HEK293 (cell line): ENCODE data around the gene PITPNC1.

Experiments
- BCL11B ChIP-seq: fragments of 450-650 bp; formaldehyde crosslinking; IDR thresholded peaks from 2 replicates; pipeline ENCODE4 v1.5.1; 2016; ENCODE audit warnings: low read depth, missing biosample characterization, missing genetic modification characterization
- MEIS1 ChIP-seq: sonication (generic); formaldehyde crosslinking; IDR thresholded peaks from 2 replicates; pipeline ENCODE4 v1.8.1; 2022; ENCODE audit warnings: missing genetic modification reagents, mild to moderate bottlenecking, borderline replicate concordance
- OSR2 ChIP-seq: fragments of 450-650 bp; formaldehyde crosslinking; IDR thresholded peaks from 2 replicates; pipeline ENCODE4 v1.5.1; 2016; ENCODE audit warnings: missing biosample characterization, missing genetic modification characterization
- PBX3 ChIP-seq: sonication (generic); formaldehyde crosslinking; IDR thresholded peaks from 2 replicates; pipeline ENCODE4 v1.8.1; 2022; ENCODE audit warnings: mild to moderate bottlenecking, moderate library complexity, missing genetic modification reagents
- REST ChIP-seq: fragments of 450-650 bp; formaldehyde crosslinking; IDR thresholded peaks from 2 replicates; pipeline ENCODE4 v1.5.1; 2016; ENCODE audit warnings: missing biosample characterization, missing genetic modification characterization
- SALL2 ChIP-seq: fragments of 450-650 bp; formaldehyde crosslinking; IDR thresholded peaks from 2 replicates; pipeline ENCODE4 v1.5.0; 2017; ENCODE audit warnings: missing biosample characterization, mild to moderate bottlenecking, missing genetic modification characterization, borderline replicate concordance
- ZBTB1 ChIP-seq: fragments of 450-650 bp; formaldehyde crosslinking; IDR thresholded peaks from 2 replicates; pipeline ENCODE4 v1.5.1; 2016; ENCODE audit warnings: missing biosample characterization, missing genetic modification characterization
- ZNF114 ChIP-seq: fragments of 450-650 bp; formaldehyde crosslinking; IDR thresholded peaks from 2 replicates; pipeline ENCODE4 v1.5.0; 2017; ENCODE audit warnings: missing biosample characterization, missing genetic modification characterization
- ZNF140 ChIP-seq: fragments of 450-650 bp; formaldehyde crosslinking; IDR thresholded peaks from 2 replicates; pipeline ENCODE4 v1.5.1; 2016; ENCODE audit warnings: missing biosample characterization, missing genetic modification characterization
- ZNF292 ChIP-seq: fragments of 450-650 bp; formaldehyde crosslinking; IDR thresholded peaks from 2 replicates; pipeline ENCODE4 v1.5.1; 2016; ENCODE audit warnings: low read depth, missing biosample characterization, missing genetic modification characterization, borderline replicate concordance
- ZNF335 ChIP-seq: fragments of 450-650 bp; formaldehyde crosslinking; conservative IDR thresholded peaks from 2 replicates; pipeline ENCODE4 v1.5.1; 2016; ENCODE audit warnings: missing biosample characterization, missing genetic modification characterization
- ZNF416 ChIP-seq: fragments of 450-650 bp; formaldehyde crosslinking; IDR thresholded peaks from 2 replicates; pipeline ENCODE4 v1.5.1; 2016; ENCODE audit warnings: missing biosample characterization, missing genetic modification characterization
- ZNF510 ChIP-seq: fragments of 450-650 bp; formaldehyde crosslinking; IDR thresholded peaks from 2 replicates; pipeline ENCODE4 v1.5.1; 2018; ENCODE audit warnings: mild to moderate bottlenecking, missing genetic modification characterization, missing biosample characterization; ENCODE audit not compliant: insufficient replicate concordance
- ZNF518A ChIP-seq: fragments of 450-650 bp; formaldehyde crosslinking; conservative IDR thresholded peaks from 2 replicates; pipeline ENCODE4 v1.5.1; 2016; ENCODE audit warnings: low read depth, missing biosample characterization, missing genetic modification characterization
- ZNF660 ChIP-seq: fragments of 450-650 bp; IDR thresholded peaks from 2 replicates; pipeline ENCODE4 v1.5.1; 2018; ENCODE audit warnings: missing biosample characterization, mild to moderate bottlenecking, missing genetic modification characterization
- ZNF701 ChIP-seq: fragments of 450-650 bp; formaldehyde crosslinking; IDR thresholded peaks from 2 replicates; pipeline ENCODE4 v1.5.1; 2016; ENCODE audit warnings: missing biosample characterization, missing genetic modification characterization
- ZNF704 ChIP-seq: fragments of 450-650 bp; formaldehyde crosslinking; IDR thresholded peaks from 2 replicates; pipeline ENCODE4 v1.5.1; 2016; ENCODE audit warnings: missing biosample characterization, missing genetic modification characterization
- ZSCAN4 ChIP-seq: fragments of 450-650 bp; formaldehyde crosslinking; IDR thresholded peaks from 2 replicates; pipeline ENCODE4 v1.5.1; 2017; ENCODE audit warnings: missing biosample characterization, missing genetic modification characterization
- TF ChIP-seq, protein P1 (sequence below): fragments of 450-650 bp; formaldehyde crosslinking; conservative IDR thresholded peaks from 2 replicates; pipeline ENCODE4 v1.5.1; 2016; ENCODE audit warnings: low read depth, missing biosample characterization, missing genetic modification characterization

The PITPNC1 gene

DNA sequence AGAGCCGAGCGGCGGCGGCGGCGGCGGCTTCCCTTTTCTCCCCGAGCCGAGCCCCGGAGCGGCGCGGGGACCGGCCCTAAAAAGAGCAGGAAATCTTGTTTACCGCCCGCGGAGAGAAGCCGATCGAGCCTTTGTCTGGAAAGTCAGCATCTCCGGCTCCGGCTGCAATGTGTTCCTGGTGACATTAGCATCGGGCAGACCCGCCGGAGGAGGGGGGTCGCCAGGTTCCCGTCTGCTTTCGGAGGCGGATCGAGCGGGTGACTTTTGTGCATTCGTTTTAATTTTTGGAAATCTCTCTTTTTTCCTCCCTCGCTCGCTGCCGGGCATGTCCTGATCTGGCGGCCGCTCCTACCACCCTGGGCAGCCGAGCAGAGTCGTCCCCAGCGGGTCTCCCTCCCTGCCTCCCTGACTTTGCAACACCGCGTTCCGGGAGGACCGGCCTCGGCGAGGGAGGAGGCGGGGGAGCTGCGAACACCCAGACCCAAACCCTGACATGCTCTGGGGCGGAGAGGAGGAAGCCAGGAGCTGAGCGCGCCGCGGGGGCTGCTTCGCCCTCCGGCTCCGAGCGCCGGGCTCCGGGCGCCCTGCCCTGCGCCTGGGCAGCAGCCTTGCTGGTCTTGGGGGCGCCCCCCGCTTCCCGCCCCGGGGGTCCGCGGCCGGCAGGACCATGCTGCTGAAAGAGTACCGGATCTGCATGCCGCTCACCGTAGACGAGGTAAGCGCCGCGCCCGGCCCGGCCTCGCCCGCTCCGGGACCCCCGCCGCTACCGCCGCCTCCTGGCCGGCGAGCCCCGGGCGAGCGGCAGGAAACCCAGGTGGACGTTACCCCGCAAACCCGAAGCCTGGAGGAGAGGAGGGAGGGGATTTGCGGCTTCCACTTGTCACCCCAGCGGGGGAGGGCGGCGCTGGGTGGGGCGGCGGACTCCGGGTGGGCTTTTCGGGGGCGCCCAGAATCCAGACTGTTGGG, 690 bp downstream of the PITPNC1 start (continued):
- 0 out of 2 replicates have a peak, but pooled peaks have one; percentile 11 for TF ChIP-seq REST (tag by site-specific recombination)
- TF ChIP-seq ZNF510: no peak
- TF ChIP-seq ZNF114: no peak
- TF ChIP-seq ZNF660 (tag by site-specific recombination): peak; percentile 6; the same call in 1 of the 2 replicates
- no peak for TF ChIP-seq ZNF416 (tag by site-specific recombination)
- TF ChIP-seq MEIS1 (CRISPR knock-in tag): 0 out of 2 replicates have a peak, but pooled peaks have one; percentile 29
- TF ChIP-seq BCL11B (tag by site-specific recombination): no peak
- no peak for TF ChIP-seq ZNF704 (tag by site-specific recombination)
- no peak for TF ChIP-seq ZSCAN4 (tag by site-specific recombination)
- no peak for TF ChIP-seq ZNF701 (tag by site-specific recombination)
- no peak for TF ChIP-seq SALL2 (tag by site-specific recombination)
- no peak for TF ChIP-seq ZNF292 (tag by site-specific recombination)
- no peak for TF ChIP-seq OSR2 (tag by site-specific recombination)
- TF ChIP-seq ZBTB1: no peak
- peak; percentile 91 for TF ChIP-seq ZNF335 (tag by site-specific recombination)
- TF ChIP-seq ZNF518A: no peak
- no peak for TF ChIP-seq ZNF140 (tag by site-specific recombination)
- TF ChIP-seq PBX3 (CRISPR knock-in tag): no peak
- TF ChIP-seq, protein P1, sequence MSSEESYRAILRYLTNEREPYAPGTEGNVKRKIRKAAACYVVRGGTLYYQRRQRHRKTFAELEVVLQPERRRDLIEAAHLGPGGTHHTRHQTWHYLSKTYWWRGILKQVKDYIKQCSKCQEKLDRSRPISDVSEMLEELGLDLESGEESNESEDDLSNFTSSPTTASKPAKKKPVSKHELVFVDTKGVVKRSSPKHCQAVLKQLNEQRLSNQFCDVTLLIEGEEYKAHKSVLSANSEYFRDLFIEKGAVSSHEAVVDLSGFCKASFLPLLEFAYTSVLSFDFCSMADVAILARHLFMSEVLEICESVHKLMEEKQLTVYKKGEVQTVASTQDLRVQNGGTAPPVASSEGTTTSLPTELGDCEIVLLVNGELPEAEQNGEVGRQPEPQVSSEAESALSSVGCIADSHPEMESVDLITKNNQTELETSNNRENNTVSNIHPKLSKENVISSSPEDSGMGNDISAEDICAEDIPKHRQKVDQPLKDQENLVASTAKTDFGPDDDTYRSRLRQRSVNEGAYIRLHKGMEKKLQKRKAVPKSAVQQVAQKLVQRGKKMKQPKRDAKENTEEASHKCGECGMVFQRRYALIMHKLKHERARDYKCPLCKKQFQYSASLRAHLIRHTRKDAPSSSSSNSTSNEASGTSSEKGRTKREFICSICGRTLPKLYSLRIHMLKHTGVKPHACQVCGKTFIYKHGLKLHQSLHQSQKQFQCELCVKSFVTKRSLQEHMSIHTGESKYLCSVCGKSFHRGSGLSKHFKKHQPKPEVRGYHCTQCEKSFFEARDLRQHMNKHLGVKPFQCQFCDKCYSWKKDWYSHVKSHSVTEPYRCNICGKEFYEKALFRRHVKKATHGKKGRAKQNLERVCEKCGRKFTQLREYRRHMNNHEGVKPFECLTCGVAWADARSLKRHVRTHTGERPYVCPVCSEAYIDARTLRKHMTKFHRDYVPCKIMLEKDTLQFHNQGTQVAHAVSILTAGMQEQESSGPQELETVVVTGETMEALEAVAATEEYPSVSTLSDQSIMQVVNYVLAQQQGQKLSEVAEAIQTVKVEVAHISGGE (tag by site-specific recombination): 0 out of 2 replicates have a peak, but pooled peaks have one; percentile 33
